Hepatocyte (in vitro differentiated cells): Measurements from ENCODE around the gene MYO3B.

ENCODE experiments used
- CTCF ChIP-seq: fragments of 200-600 bp; sonication (generic); IDR thresholded peaks from 2 replicates; pipeline ENCODE4 v1.5.1; 2016; ENCODE audit warnings: antibody characterized with exemption, mild to moderate bottlenecking; ENCODE audit not compliant: poor library complexity
- EZH2 ChIP-seq: fragments of 200-600 bp; sonication (generic); IDR thresholded peaks from 2 replicates; pipeline ENCODE4 v1.6.1; 2016; ENCODE audit warnings: antibody characterized with exemption, mild to moderate bottlenecking, borderline replicate concordance

- TF ChIP-seq CTCF (no peak), EZH2 (no peak)
Observed at GRCh38 chr2:170253721-170254230, 75.8 kb downstream of the MYO3B start.
